GM12801 (cell line): ENCODE data around the gene SPATS1.

Experiments used
- TF ChIP-seq, protein P1 (sequence below): IDR thresholded peaks from one replicate; pipeline ENCODE4 v1.5.1; 2011; ENCODE audit warnings: control low read depth; ENCODE audit not compliant: insufficient read length; ENCODE audit errors: extremely low read depth

The SPATS1 gene

DNA sequence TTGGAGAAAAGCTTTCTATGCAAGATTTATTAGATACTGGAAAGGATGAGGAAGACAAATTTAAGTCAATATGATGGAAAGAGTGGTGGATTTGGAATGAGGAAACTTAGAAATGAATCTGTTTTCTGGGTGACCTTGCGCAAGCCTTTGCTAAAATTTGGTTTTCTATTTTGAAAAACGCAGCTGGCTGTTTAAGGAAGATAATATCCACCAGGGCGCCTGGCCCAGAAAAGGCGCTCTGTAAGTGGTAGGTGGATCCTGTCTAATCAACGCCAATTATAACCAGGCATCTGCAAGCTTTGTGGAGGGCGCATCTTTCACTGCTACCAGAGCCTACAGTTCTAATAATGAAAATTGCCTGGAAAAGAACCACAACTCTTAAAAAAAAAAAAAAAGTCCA lies 398 bp upstream of the SPATS1 start:
- TF ChIP-seq, protein P1, sequence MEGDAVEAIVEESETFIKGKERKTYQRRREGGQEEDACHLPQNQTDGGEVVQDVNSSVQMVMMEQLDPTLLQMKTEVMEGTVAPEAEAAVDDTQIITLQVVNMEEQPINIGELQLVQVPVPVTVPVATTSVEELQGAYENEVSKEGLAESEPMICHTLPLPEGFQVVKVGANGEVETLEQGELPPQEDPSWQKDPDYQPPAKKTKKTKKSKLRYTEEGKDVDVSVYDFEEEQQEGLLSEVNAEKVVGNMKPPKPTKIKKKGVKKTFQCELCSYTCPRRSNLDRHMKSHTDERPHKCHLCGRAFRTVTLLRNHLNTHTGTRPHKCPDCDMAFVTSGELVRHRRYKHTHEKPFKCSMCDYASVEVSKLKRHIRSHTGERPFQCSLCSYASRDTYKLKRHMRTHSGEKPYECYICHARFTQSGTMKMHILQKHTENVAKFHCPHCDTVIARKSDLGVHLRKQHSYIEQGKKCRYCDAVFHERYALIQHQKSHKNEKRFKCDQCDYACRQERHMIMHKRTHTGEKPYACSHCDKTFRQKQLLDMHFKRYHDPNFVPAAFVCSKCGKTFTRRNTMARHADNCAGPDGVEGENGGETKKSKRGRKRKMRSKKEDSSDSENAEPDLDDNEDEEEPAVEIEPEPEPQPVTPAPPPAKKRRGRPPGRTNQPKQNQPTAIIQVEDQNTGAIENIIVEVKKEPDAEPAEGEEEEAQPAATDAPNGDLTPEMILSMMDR: no peak

DNA sequence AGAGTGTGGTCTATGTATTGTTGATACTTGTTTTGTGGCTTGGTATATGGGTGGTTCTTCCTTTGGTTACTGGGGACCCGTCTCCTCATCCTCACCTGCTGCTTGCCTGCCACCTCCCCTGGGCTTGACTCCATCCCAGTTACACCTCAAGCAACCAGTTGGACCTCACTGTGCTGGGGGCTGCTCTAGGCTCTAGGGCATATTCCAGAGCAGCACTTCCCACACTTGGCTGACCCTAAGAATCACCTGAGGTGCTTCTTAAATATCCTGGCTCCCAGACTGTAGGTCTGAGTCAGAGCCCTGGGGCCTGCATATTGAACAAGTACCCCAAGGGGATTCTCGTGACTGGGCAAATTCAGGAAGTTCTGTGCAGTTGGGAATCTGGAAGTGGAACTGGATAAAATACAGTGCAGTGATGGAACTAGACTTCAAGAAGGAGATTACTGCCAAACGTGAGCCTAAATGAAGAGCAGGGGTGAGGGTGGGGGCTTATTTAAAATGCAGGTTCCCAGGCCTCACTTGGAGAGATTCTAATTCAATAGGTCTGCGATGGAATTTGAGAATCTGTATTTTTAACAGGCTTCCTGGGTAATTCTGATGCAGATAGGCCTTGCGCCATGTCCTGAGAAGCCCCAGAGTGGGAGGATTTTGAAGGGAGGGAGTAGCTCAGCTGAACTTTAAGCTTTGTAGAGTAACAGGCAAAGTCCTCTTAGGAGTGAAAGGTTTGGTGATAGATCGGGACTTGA lies 7.6 kb downstream of the SPATS1 start:
- TF ChIP-seq, protein P1: no peak

DNA sequence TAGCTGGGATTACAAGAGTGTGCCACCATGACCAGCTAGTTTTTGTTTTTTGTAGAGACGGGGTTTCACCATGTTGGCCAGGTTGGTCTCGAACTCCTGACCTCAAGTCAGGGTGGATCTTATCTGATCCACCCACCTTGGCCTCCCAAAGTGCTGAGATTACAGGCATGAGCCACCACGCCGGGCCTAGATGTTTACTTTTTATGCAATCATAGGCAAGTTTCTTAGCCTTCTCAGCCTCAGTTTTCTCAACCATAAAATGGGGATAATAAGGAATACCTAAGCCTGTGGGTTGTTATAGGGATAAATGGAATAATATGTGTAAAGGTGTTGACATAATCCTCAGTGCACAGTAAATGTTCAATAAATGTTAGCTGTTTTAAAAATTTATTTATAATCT lies 9.8 kb downstream of the SPATS1 start:
- TF ChIP-seq, protein P1: no peak

DNA sequence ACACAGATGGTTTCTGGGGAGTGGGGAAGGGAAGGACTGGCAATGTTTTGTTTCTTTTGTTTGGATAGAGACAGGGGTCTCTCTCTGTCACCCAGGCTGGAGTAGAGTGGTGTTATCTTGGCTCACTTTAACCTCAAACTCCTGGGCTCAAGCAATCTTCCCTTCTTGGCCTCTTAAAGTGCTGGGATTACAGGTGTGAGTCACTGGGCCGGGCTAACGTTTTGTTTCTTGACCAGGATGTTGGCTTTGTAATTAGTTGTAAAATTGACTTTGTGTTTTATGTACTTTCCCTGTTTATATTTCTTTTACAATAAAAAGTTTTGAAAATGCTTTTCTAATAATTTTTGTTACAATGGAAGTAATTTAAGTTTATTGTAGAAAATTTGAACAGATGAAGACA lies 10.9 kb downstream of the SPATS1 start:
- TF ChIP-seq, protein P1: no peak

DNA sequence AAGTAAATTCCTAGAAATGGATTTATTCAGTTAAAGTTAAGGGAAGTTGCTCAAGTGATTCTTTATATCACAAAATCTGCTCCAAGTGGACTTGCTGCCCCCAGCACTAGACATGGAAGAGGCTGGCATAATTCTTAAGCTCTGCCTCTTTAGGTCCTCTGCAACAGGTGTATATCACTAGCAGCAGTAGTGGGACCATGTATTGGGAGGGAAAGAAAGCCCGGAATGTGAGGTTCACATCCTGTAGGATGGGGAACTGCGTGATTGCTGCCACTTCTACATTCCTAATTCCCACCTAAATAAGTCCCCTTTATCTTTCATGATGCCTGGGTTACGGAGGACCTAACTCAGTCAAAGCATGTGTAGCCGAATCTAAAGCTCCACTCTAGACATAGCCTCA lies 13.2 kb downstream of the SPATS1 start:
- TF ChIP-seq, protein P1: no peak

DNA sequence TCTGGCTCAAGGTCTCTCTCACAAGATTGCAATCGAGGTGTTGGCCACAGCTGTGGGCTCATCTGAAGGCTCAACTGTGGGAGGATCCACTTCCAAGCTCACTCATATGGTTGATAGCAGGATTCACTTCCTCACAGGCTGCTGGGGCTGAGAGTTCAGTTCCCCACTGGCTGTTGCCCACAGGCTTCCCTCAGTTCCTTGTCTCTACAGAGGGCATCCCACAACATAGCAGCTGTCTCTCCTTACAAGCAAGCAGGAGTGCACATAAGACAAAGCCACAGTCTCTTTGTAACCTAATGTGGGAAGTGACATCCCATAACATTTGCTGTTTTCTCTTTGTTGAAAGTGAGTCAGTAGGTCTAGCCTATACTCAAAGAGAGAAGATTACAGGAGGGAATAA lies 14.0 kb downstream of the SPATS1 start:
- TF ChIP-seq, protein P1: no peak

DNA sequence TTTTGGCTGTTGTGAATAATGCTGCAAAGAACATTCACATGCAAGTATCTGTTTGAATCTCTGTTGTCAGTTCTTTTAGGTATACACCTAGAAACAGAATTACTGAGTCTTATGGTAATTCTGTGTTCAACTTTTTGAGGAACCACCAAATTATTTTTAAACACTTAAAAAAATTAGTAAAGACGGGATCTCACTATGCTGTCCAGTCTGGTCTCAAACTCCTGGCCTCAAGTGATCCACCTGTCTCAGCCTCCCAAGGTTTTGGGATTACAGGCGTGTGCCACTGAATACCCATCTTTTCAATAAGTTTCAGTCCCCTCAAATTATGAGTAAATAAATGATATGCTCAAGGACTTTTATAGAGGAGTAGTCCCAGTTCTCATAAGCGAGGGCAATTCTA lies 17.5 kb downstream of the SPATS1 start:
- TF ChIP-seq, protein P1: no peak
